Heart right ventricle (tissue), 16 donors: Measurements from ENCODE around the gene EIF3J. TPM values are rescaled to one million over a fixed set of nuclear protein-coding genes. Genes with fewer than 3 reads are reported as not detected.

ENCODE experiments used
- ATAC-seq, 8 donors: fragments of 200-7000 bp; cut with Tn5 transposase; one replicate each; pipeline ENCODE4 v1.9.1; 2020; ENCODE audit warnings: mild to moderate bottlenecking in 8 of 8, moderate library complexity in 8 of 8, moderate number of reproducible peaks in 1 of 8
- DNase-seq, 2 donors: peaks; one replicate each; pipeline ENCODE4 v3.0.0-alpha.2; 2020
- H3K27ac ChIP-seq, 10 donors: fragments of 200-600 bp; sonication (generic) in 2 of 10; one replicate each; pipeline versions ENCODE4 v1.5.0 to v1.8.0; 2020 to 2022; ENCODE audit warnings: mild to moderate bottlenecking in 3 of 10
- H3K27me3 ChIP-seq, 7 donors: fragments of 200-600 bp; one replicate each; pipeline ENCODE4 v1.8.0; 2021 to 2022; ENCODE audit warnings: mild to moderate bottlenecking in 2 of 7
- H3K36me3 ChIP-seq, 9 donors: fragments of 200-600 bp; sonication (generic) in 1 of 9; one replicate each; pipeline versions ENCODE4 v1.5.0 to v1.8.0; 2020 to 2022; ENCODE audit warnings: mild to moderate bottlenecking in 2 of 9
- H3K4me1 ChIP-seq, 9 donors: fragments of 200-600 bp; sonication (generic) in 1 of 9; one replicate each; pipeline versions ENCODE4 v1.5.0 to v1.8.0; 2020 to 2022; ENCODE audit warnings: mild to moderate bottlenecking in 4 of 9
- H3K4me3 ChIP-seq, 10 donors: fragments of 200-600 bp; sonication (generic) in 2 of 10; one replicate each; pipeline versions ENCODE4 v1.5.0 to v1.8.0; 2020 to 2022; ENCODE audit warnings: mild to moderate bottlenecking in 7 of 10, moderate library complexity in 2 of 10
- H3K9me3 ChIP-seq, 11 donors: fragments of 200-600 bp in 10 of 11; sonication (generic) in 2 of 11; one replicate each; pipeline versions ENCODE4 v1.5.0 to v1.8.0; 2013 to 2022; ENCODE audit warnings: mild to moderate bottlenecking in 2 of 11, control low read depth in 1 of 11, moderate library complexity in 1 of 11
- CTCF ChIP-seq, 9 donors: fragments of 200-600 bp; sonication (generic) in 2 of 9; IDR thresholded peaks; one replicate each; pipeline versions ENCODE4 v1.5.0 to v1.8.0; 2021 to 2022; ENCODE audit warnings: antibody characterized with exemption in 9 of 9, mild to moderate bottlenecking in 5 of 9, moderate library complexity in 1 of 9
- WGBS, 2 donors: extraction: QIAGEN DNeasy Blood & Tissue Kit; methylation state at CpG; one replicate each; pipeline ENCODE4 v1.1.7; 2013; ENCODE audit warnings: inconsistent platforms in 1 of 2; 5-methylcytosine and 5-hydroxymethylcytosine counted together
- intact Hi-C, 10 donors: fragments of 100-400 bp; cut with DNase I; formaldehyde crosslinking; loops; one replicate each; pipeline versions ENCODE4 v1.11.1 to v1.14.2; 2022
- long read RNA-seq, 3 donors: library from polyadenylated mRNA; unstranded; transcript quantifications; one replicate each; pipeline ENCODE4 v2.0.0, GENCODE V29; 2020 to 2021
- polyA plus RNA-seq, 2 donors: library from polyadenylated mRNA; stranded (reverse); fragments of 200-250 nt; gene quantifications; one replicate each; pipeline ENCODE4 v1.2.3, GENCODE V29; 2013
- total RNA-seq, 10 donors: library from RNA; stranded (reverse); fragmentation: NEBNext Ultra II Directional in 3 of 10; extraction: Animal tissue kit (Norgen Biotek cat#: 25700) in 3 of 10; gene quantifications; one replicate each; pipeline versions ENCODE4 v1.2.1 to v1.2.4, GENCODE V29; 2021 to 2023
- donor health status: Arrhythmogenic right ventricular cardiomyopathy.
- donor health status: ischemic (EF 13 %, LVEDD 7.1; RV severe dilation, severe dysfunction).
- donor health status: healthy with polysubstance abuse.
- donor health status: DM: no; HTN: yes; CAD: no.
- donor health status: DM: no; HTN: no; CAD: no.
- donor health status: ischemic (EF 25% LVEDD 6.9; RV normal size, moderate dysfunction).
- donor health status: ischemic (EF 25% LVEDD 5.7; RV mildly dilated, moderate dysfunction).
- donor health status: healthy.
- donor health status: DM: yes; HTN: yes; CAD: no.
- donor health status: Ischemic cardiomyopathy.
- donor health status: ischemic (EF 35%, LVEDD 5.7; RV mildly dilated, moderate dysfunction).
- donor health status: nonischemic (EF 11% LVEDD 7.7; RV severe dilation, severe dysfunction).
- donor health status: DM: yes; HTN: yes; CAD: no.
- donor health status: PGD.
- donor health status: ischemic (EF 29% LVEDD 5.4; RV normal size, mild dysfunction).
- donor health status: nonischemic (EF 23%, LVEDD 6.1; RV moderate dilation, normal function).

Gene EIF3J
- total RNA-seq (100 to 1,000 TPM in 1 of 10 donors, 10 to 100 TPM in 9; 64.5 to 105 (median 81.4) TPM), polyA plus RNA-seq (10 to 100 TPM; 30.4 to 86.6 TPM)
- long read RNA-seq, donor 1, transcript EIF3J-201 (8 exons, 2,569 nt) = major isoform, 33 of 69 reads
- long read RNA-seq, donor 1, partial matches to known transcripts = 32 of 69 reads
- long read RNA-seq, donor 1, other reads (novel, unspliced or antisense) = 3 of 69 reads
- long read RNA-seq, donor 2, transcript EIF3J-201 (8 exons, 2,569 nt) = major isoform, 42 of 83 reads
- long read RNA-seq, donor 2, partial matches to known transcripts = 33 of 83 reads
- long read RNA-seq, donor 2, other reads (novel, unspliced or antisense) = 8 of 83 reads
- long read RNA-seq, donor 3, transcript EIF3J-201 (8 exons, 2,569 nt) = major isoform, 41 of 114 reads
- long read RNA-seq, donor 3, partial matches to known transcripts = 68 of 114 reads
- long read RNA-seq, donor 3, other reads (novel, unspliced or antisense) = 5 of 114 reads

GRCh38 chr15:44536962-44537734 lies at the start of gene EIF3J:
EIF3J (plus strand) TSS chr15:44537147; CDS start chr15:44537195, 48 bp downstream.
- peak; percentile 94 to 95 for DNase-seq
- peaks cover 0 to 47% (median 0%) of the 10 kb centered on the region in 9 donors for H3K36me3 ChIP-seq

GRCh38 chr15:44489464-44489863 lies 47.5 kb upstream of the EIF3J start:
- DNase-seq (no peak), ATAC-seq (peak in 2 of 8 donors; percentile 25 to 41)
- Histone ChIP-seq H3K4me1 (peaks cover 0 to 17% (median 0%) of the 10 kb centered on the region in 9 donors), H3K27ac (no peak overlapping the region), H3K27me3 (no peaks in the 10 kb centered on the region), H3K36me3 (peaks cover 0 to 99% (median 6%) of the 10 kb centered on the region in 9 donors), H3K9me3 (no peaks in the 10 kb centered on the region), H3K4me3 (no peak overlapping the region)
- TF ChIP-seq CTCF (IDR thresholded peaks at IDR 0.05) = no peak
- WGBS, 2 donors = 94 to 97% methylated on average over 1 of the region's 1 CpG
- intact Hi-C loops = no loop called here

More at GRCh38 chr15:44536962-44537734, at the start of gene EIF3J:
- H3K27me3 ChIP-seq = no peaks in the 10 kb centered on the region
- TF ChIP-seq CTCF (IDR thresholded peaks at IDR 0.05) = no peak
- H3K4me1 ChIP-seq = peaks cover 0 to 52% (median 44%) of the 10 kb centered on the region in 9 donors
- H3K27ac ChIP-seq = peak within 1 kb of the TSS; percentile 92 to 99 (median 96)
- intact Hi-C loops = loop anchor here in 2 of 10 donors (5.0 kb wide), 1 partner anchor 110 kb away; the partner anchor contains the start of gene CTDSPL2 (in 2 of the 2)
- ATAC-seq = peak; percentile 95 to 97 (median 96)
- no peaks in the 10 kb centered on the region for H3K9me3 ChIP-seq
- 0 to 1% methylated on average over 83 to 97 of the region's 97 CpGs for WGBS, 2 donors
- peak within 1 kb of the TSS; percentile 74 to 98 (median 90) for H3K4me3 ChIP-seq

- H3K27me3 ChIP-seq = no peaks in the 10 kb centered on the region
- no peak overlapping the region for H3K27ac ChIP-seq
- H3K9me3 ChIP-seq = no peaks in the 10 kb centered on the region
- H3K4me1 ChIP-seq = peaks cover 0 to 10% (median 0%) of the 10 kb centered on the region in 9 donors
- H3K36me3 ChIP-seq = peaks cover 0 to 99% (median 10%) of the 10 kb centered on the region in 9 donors
- ATAC-seq = no peak
- 86 to 91% methylated on average over 3 of the region's 3 CpGs for WGBS, 2 donors
- DNase-seq = no peak
- intact Hi-C loops = no loop called here
- no peak overlapping the region for H3K4me3 ChIP-seq
- TF ChIP-seq CTCF (IDR thresholded peaks at IDR 0.05) = no peak
These were observed 46.3 kb upstream of the EIF3J start for GRCh38 chr15:44490622-44491021.

- H3K27ac ChIP-seq = no peak overlapping the region
- no peaks in the 10 kb centered on the region for H3K9me3 ChIP-seq
- H3K4me1 ChIP-seq = peaks cover 0 to 10% (median 0%) of the 10 kb centered on the region in 9 donors
- WGBS, 2 donors = 93 to 95% methylated on average over 7 of the region's 7 CpGs
- H3K27me3 ChIP-seq = no peaks in the 10 kb centered on the region
- H3K4me3 ChIP-seq = no peak overlapping the region
- no peak for TF ChIP-seq CTCF (IDR thresholded peaks at IDR 0.05)
- ATAC-seq (no peak), DNase-seq (no peak)
- H3K36me3 ChIP-seq = peaks cover 0 to 100% (median 9%) of the 10 kb centered on the region in 9 donors
- intact Hi-C loops = no loop called here
These were observed 44.9 kb upstream of the EIF3J start for GRCh38 chr15:44492040-44492439.
